Astrocyte of the spinal cord (primary cell): Measurements from ENCODE around the gene RBP2.

Experiments
- DNase-seq: peaks from one replicate; pipeline ENCODE4 v3.0.0; 2011; ENCODE audit warnings: low read depth, low spot score
- H3K4me3 ChIP-seq: 2 replicates; pipeline ENCODE4 v1.5.1; 2011; ENCODE audit warnings: low read depth, mild to moderate bottlenecking, low read length, moderate library complexity
- in situ Hi-C: cut with HindIII; loops from 2 replicates; pipeline ENCODE4 v1.10.0; 2017; ENCODE audit warnings: low sequenced_read_pairs
- TF ChIP-seq, protein P1 (sequence below): IDR thresholded peaks from 2 replicates; pipeline ENCODE4 v1.5.1; 2012; ENCODE audit warnings: low read depth, mild to moderate bottlenecking, low read length, inconsistent platforms

The RBP2 gene

DNA sequence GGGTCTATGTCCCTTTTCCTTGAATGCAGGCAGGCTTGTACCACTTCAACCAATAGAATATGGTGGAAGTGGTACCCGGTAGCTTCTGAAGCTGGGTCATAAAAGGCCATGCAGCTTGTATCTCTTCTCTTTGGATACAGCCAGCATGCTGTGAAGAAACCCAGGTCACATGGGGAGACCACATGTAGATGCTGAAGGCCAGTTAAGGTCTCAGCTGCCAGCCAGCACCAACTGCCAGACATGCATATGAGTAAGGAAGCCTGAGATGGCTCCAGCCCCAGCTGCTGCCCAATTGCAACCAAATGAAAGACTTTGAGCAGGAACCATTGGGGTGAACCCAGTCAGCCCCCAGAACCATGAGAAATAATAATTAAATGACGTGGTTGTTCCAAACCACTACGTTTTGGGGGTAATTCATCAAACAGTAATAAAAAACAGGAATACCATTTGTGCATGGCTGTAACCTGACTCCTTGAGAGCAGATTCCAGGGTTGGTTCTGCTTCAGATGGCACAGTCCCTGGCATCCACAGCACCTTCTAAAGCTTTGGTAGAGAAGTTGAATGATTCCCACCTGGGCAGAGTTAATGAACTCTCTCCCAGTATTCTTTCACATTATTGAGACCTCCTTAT, 3.8 kb downstream of the RBP2 start:
- TF ChIP-seq, protein P1, sequence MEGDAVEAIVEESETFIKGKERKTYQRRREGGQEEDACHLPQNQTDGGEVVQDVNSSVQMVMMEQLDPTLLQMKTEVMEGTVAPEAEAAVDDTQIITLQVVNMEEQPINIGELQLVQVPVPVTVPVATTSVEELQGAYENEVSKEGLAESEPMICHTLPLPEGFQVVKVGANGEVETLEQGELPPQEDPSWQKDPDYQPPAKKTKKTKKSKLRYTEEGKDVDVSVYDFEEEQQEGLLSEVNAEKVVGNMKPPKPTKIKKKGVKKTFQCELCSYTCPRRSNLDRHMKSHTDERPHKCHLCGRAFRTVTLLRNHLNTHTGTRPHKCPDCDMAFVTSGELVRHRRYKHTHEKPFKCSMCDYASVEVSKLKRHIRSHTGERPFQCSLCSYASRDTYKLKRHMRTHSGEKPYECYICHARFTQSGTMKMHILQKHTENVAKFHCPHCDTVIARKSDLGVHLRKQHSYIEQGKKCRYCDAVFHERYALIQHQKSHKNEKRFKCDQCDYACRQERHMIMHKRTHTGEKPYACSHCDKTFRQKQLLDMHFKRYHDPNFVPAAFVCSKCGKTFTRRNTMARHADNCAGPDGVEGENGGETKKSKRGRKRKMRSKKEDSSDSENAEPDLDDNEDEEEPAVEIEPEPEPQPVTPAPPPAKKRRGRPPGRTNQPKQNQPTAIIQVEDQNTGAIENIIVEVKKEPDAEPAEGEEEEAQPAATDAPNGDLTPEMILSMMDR = no peak
- in situ Hi-C loops = no loop called here
- no peak for DNase-seq
- no peak overlapping the region for H3K4me3 ChIP-seq

DNA sequence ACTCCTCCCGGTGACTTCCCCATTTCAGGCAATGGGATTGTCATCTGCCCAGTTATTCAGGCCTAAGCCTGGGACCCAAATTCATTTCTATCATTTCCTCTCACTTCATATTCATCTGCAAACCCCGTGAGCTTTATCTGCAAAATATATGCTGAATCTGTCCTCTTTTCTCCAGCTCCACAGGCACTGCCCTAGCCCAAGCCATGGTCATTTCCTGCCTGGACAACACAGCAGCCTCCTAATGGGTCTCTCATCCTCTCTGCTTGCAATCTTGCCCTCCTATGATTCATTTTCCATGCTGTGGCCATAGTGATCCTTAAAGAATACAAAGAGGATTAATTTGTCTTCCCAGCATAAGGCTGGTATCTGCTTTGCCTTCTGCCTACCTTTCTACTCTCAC, 6.1 kb downstream of the RBP2 start:
- in situ Hi-C loops = no loop called here
- TF ChIP-seq, protein P1 = no peak
- DNase-seq = no peak
- H3K4me3 ChIP-seq = no peak overlapping the region

DNA sequence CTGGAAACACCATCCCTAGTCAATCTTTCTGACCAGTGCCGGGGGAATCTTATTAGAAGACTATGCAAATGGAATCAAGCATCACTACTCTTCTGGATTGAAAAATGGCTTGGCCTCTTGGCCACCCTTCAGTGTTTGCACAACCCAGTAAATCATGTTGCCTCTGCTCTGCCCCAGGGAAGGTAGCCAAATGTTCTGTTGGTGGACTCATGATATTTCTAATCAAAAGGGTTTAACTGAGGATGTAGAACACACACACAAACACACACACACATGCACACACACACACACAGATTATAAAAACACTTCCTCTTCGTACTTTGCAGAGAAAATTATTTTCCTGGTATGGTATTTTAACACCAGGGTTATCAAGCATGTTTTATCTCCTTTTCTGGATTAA, 7.9 kb downstream of the RBP2 start:
- TF ChIP-seq, protein P1 = no peak
- DNase-seq = no peak
- in situ Hi-C loops = no loop called here
- H3K4me3 ChIP-seq = no peak overlapping the region

DNA sequence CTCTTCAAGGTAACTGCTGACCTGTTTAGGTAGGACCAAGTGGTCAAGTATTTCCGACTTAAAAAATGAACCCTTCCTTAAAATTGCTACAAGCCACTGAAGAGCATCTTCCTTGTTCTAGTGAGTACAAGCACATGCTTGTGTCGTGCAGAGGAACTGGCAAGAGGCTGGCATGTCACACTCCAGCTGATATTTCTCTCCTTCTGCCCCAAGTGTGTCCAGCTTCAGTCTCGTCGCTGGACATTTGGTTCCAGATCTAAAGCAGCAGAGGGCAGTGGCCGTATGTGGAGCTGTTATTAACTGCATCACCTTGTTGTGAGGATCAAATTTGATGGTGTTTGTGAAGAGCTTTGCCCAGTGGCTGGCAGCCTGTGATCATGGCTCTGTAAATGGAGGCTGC, 10.0 kb downstream of the RBP2 start:
- in situ Hi-C loops = no loop called here
- no peak overlapping the region for H3K4me3 ChIP-seq
- TF ChIP-seq, protein P1 = no peak
- no peak for DNase-seq

DNA sequence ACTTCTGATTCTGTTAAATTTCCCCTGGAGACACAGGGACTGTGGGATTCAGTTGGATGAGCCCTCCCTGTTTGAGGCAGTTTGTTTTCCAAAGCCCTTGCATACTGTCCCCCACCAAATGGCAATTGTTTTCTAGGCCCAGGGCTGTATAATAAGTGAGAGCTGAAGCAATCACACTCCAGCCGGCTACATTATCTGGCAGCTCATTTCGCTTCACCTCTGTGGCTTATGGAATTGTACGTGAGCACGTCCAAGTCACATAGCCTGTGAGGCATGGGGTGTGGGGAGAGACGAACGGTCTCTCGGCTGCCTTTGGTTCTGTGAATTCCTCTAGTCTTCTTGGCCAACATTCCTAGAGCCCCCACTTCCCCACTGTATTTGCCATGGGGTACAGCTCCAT, 10.7 kb downstream of the RBP2 start:
- TF ChIP-seq, protein P1 = no peak
- in situ Hi-C loops = no loop called here
- DNase-seq = no peak
- no peak overlapping the region for H3K4me3 ChIP-seq

DNA sequence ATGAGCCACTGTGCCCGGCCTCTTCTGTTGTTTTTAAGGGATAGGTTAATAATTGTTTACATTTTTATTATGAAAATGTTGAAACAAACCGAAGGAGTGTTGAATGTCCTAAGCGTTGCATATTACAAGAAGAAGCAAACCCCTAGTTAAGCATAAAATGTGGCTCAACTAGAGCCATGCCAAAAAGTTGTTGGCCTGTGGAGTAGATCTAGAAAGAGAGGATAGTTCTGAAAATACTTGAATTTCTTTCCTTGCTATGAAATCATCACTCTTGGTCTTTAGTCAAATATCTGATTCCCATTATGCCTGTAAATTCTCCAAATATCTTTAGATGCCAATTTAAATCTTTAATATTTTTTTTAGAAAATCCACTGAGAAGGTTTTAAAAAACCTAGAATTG, 12.8 kb downstream of the RBP2 start:
- DNase-seq = no peak
- TF ChIP-seq, protein P1 = no peak
- H3K4me3 ChIP-seq = no peak overlapping the region
- in situ Hi-C loops = no loop called here

DNA sequence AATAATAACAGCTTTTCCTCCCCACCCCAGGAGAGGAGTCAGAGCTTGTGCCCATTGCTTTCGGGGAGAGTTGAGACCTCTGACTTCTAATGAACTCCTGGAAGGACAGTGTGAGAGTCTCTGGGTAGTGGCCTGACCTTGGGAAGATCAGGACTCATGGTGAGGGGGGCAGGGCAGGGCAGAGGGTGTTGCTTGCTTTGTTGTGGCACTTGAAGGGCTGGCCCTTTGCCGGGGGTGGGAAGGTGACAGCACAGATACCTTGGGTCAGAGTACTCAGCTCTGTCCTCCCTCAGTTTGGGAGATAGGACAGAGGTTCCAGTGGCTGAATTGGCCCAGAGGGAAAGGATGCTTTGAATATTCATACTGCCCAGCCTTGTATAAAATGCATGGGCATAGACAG, 15.8 kb downstream of the RBP2 start:
- in situ Hi-C loops = no loop called here

More for the DNA sequence above, 15.8 kb downstream of the RBP2 start:
- H3K4me3 ChIP-seq = no peak overlapping the region
- TF ChIP-seq, protein P1 = no peak
- DNase-seq = no peak
